NCI-H345 (cell line): Measurements from ENCODE around the gene TMC1.
"Not testable (repeated sequence)": the region's sequence is repeated elsewhere in the genome, so short reads cannot be mapped to it uniquely, and the experiment has no call there.

Source experiments
- DNase-seq: peaks from one replicate; lab custom pipeline; 2025; lab: John Stamatoyannopoulos, UW

TMC1 gene

DNA sequence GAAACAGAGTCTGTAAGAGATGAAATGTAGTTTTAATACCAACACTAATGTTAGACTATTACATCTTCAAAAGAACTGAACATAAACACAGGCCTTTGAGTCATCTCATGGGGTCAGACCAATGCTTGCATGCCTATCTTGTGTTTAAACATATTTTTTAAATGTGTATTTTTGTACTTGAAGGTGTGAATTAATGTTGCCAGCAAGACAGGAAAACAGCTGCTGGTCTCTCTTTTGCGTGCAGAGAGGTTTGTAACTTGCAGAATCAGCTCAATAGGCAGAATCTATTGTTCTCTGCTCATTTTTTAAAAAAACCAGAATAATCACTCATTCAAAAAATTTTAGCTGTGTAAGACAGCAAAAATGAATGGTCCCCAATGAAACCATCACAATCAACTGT is 251.3 kb downstream of the TMC1 start:
- DNase-seq = no peak

DNA sequence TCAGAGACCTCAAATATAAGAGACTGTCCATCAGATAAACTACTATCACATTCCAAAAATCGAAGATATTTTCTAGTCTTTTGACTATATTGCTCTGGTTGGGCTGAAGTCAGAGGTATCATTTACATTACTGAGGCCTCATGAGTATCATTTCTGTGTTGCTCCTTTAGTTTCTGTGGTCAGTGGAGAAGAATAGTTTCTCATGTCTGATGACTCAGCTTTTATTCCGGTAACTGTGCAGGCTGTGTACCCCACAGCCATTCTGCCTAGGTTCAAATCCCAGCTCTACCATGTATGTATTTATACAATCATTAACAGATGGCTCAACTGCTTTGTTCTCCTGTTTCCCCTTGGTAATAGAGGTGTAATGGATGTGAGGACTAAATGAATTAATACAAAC is 252.2 kb downstream of the TMC1 start:
- no peak for DNase-seq

DNA sequence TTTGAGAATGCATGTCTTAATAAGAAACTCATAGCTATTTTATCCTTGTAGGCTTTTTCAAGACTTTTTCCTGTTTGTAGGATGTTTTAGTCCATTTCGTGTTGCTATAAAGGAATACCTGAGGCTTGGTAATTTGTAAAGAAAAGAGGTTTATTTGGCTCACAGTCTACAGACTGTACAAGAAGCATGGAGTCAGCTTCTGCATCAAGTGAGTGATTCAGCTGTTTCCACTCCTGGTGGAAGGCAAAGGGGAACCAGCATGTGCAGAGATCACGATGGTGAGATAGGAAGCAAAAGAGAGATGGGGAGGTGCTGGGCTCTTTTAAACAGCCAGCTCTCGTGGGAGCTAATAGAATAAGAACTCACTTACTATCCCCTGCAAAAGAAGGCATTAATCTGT is 254.2 kb downstream of the TMC1 start:
- no peak for DNase-seq

DNA sequence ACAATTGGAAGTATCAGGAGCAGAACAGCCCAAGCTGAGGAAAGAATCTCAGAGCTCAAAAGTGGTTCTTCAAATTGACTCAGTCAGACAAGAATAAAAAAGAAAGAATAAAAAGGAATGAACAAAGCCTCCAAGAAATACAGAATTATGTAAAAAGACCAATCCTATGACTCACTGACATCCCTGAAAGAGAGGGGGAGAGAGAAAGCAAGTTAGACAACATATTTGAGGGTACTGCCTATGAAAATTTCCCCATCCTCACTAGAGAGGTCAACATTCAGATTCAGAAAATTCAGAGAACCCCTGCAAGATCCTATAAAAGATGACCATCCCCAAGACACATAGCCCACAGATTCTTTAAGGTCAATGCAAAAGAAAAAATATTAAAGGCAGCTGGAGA is 258.2 kb downstream of the TMC1 start:
- DNase-seq = no peak

DNA sequence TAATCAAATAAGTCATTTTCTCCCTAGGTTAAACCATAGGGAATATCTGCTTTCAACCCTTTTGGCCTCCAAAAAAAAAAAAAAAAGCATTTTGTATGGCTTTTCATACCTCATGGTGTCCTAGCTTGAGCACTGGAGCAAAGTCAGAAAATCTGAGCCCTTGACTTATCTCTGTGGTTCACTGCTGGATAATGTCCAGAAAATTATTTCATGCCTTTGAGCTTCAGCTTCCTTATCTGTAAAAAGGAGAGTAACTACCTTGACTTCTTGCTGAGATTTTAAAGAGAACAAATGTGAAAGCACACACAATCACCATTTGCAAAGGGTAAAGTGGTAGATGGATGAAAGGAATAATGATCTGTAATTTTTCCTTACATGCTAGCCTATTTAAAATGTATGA is 265.5 kb downstream of the TMC1 start:
- DNase-seq = no peak

DNA sequence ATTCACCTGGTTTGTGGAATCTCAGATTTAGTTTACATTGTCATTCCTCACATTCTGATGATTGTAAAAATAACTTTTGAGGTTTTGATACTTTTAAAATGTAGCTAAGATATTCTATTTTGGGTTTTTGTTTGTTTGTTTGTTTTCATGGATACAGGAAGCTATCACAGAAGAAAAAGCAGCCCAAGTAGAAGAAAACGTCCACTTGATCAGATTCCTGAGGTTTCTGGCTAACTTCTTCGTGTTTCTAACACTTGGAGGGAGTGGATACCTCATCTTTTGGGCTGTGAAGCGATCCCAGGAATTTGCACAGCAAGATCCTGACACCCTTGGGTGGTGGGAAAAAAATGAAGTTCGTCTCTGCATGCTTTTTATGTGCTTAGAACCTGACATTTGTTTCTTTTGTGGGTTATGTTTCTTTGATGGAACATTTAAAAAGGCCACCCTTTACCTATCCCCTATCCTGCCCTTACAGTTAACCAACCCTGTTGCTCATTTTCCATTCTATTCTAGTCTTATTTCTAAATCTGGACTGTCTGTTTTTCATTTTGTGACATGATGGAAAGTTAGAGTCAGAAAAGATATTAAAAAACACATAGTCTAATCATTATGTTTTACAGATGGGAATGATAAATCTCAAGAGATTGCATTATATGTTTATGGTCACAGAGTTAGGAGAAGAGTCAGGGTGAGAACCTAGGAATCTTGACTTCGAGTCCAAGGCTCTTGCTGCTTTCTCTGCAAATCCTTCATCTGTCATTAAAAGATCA is 267.7 kb downstream of the TMC1 start:
- DNase-seq = no peak

DNA sequence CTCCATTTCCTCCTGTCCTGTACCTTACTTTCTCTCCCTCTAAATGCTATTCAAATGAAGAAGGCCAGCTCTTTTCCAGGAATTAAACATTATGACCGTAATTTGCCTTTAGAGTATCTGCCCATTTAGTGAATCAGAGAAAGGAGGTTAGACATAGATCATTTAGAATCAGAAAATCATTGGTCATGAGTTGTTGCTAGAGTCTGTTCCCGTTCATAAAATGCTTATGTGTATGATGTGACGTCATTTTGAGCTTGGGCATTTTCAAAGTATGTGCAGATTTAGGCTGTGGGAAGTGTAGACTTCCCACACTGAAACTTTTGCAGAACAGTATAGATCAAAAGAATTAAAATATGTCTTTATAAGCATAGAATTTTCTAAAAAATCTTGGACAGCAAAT is 268.5 kb downstream of the TMC1 start:
- no peak for DNase-seq

DNA sequence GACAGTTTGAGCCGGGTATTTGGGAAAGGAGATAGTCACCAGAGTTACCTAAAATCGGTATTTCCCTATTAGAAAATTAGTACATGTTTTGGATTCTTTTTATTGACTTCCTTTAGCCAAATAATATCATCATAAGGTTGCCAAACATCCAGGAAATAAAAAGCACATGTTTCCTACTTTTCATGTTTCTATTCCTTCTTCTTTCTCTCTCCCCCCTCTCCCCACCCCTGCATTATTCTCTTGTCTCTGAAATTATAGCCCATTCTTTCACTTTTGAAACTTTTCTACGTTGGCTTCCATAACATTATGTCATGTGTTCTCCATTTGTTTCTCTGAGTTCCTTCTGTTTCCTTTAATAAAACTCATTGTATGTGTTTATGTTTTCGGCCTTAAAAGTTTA is 269.6 kb downstream of the TMC1 start:
- DNase-seq = no peak

DNA sequence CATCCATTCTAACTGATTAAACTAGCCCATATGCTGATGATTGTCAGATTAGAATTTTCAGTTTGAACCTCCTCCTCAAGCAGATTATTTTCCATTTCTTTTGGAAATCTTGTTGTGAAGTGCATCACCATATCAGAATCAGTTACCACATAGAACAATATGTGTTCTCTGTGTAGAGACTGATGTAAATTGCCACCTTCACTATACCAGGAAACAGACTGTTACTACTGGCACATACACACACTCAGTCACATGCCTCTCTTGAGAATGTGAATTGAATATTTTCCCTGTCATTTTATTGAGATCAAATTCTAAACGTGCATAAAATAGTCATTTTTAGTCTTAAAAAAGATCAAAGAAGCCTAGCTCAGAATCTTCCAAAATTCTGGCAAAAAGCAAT is 270.0 kb downstream of the TMC1 start:
- no peak for DNase-seq

DNA sequence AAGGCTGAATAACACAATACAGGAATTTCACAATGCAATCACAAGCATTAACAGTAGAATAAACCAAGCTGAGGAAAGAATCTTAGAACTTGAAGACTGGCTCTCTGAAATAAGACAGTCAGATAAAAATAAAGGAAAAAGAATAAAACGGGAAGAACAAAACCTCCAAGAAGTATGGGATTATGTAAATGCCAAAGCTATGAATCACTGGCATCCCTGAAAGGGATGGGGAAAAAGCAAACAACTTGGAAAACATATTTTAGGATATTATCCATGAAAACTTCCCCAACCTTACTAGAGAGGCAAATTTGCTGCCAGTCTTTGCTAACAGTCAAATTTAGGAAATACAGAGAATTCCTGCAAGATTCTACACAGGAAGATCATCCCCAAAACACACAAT is 273.5 kb downstream of the TMC1 start:
- DNase-seq = no peak

DNA sequence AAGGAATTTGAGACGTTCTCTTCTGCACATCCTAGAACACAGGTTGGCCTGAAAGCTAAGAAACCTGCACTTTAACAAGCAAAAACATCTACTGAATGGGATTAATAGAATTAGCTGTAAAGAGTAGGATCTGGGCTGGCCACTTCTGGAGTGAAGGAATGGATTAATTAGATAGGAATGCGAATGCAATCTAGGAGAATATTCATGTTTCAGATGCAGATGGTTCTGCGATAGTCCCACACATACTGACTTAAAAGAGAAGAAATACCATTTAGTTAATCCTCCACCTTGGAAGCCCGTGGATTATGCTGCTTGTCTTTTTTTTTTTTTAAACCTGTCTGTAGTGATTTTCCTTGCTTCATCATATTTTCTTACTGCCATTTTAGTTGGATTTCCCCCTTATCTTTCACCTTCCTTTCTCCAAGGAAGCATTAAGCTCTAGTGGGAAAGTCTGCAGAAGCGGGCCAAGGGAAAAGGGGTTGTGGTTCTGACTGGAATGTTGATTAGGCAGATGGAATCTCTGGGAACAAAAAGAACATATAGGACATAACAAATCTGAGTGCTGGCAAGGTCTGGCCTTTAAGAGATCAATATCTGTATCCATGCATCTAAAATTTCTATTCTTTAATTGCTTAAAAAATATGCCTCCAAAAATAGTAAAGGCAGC is 279.1 kb downstream of the TMC1 start:
- no peak for DNase-seq

DNA sequence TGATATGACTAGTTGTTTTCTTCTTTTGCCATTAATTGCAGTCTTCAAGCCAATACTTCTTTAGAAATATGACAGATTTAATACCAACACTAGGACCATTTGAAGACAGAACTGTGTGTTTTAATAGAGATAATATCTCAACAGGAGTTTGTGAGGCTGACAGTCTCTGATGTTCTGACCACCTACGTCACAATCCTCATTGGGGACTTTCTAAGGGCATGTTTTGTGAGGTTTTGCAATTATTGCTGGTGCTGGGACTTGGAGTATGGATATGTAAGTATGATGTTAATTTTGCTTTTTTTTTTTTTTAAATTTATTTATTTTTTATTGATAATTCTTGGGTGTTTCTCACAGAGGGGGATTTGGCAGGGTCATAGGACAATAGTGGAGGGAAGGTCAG is 283.8 kb downstream of the TMC1 start:
- DNase-seq = no peak

DNA sequence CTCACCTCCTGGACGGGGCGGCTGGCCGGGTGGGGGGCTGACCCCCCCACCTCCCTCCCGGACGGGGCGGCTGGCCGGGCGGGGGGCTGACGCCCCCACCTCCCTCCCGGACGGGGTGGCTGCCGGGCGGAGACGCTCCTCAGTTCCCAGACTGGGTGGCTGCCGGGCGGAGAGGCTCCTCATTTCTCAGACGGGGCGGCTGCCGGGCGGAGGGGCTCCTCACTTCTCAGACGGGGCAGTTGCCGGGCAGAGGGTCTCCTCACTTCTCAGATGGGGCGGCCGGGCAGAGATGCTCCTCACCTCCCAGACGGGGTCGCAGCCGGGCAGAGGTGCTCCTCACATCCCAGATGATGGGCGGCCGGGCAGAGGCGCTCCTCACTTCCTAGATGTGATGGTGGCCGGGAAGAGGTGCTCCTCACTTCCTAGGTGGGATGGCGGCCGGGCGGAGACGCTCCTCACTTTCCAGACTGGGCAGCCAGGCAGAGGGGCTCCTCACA is 285.0 kb downstream of the TMC1 start:
- not testable (repeated sequence) for DNase-seq

DNA sequence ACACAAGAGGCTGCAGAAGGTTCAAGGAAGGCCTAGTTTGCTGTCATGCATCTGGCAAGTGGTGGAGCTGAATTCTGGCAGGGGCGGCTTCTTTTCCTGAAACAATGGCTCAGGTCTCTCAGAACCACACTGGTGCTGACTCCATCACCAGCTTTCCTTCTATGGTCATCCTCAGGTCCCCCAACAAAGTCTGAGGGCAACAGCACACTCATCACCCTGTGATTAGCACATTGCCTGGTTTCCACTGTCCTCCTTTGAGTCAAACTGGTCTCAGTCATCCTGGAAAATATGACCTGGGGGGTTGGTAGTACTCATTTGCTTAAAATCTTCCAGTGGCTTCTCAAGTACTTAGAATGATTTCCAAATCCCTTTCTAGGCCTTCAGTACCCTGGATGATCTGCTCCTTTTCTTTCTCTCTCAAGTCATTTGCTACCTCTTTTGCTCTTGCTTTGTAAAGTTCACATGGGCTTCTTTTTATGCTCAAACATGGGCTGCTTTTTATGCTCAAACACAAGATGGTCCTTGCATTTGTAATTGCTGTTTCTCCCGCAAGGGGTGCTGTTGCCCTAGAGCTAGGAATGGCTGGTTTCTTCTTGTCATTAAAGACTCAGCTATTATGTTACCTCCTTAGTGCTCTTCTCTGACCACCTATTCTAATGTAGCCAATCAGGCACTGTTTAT is 286.5 kb downstream of the TMC1 start:
- DNase-seq = no peak

DNA sequence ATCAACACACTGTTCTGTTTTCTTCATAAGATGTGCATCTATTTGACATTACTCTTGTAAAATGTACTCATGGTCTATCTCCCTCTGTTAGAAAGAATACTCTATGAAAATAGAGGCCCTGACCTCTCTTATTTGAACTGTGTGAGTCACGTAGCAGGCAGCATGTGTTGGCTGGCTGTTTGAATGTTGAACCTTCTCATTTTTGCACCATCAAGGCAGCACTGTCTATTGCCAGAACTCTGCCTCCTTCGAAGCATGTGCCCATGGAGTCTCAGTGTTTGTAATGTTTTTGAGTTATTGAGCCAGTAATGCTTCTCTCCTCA is 287.0 kb downstream of the TMC1 start:
- no peak for DNase-seq

DNA sequence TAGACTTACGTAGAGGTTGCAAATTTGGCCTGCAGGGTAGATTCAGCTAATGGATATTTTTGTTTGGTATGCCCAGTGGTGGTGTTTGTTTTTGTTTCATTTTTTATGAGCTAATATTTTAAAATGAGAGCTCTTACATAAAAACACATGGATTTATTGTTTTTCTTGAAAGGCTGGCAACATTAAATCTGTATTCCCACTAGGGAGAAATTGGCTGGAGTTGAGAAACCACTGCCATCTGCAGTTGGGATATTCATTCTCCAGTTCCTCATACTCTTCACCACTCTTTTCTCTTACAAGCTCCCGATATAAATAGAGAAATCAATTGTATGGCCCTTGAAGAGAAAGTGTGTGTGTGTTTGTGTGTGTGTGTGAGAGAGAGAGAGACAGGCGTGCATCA is 288.2 kb downstream of the TMC1 start:
- no peak for DNase-seq

DNA sequence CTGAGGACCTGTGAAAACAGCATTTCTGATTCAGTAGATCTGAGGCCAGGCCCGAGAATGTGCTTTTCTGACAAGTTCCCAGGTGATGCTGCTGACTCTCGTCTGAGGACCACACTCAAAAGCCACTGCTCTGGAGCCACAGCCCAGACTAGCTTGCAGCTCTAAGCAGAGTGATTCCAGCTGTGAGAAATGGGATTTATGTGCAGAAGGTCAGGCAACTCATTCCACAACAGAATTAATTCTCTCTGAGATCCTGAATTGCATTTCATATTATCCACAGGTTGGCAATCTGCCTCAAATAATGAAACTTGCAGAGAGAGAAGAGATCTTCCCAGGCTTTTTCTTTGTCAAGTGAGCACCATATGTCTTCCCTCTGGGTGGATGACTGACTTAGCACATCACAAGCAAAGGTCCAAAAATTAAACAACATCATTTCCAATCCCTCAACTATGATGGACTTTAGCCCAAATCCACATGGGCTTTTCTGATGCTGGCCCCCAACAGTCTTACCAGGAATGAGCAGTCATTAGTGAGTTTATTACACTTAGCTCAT is 291.2 kb downstream of the TMC1 start:
- DNase-seq = no peak

DNA sequence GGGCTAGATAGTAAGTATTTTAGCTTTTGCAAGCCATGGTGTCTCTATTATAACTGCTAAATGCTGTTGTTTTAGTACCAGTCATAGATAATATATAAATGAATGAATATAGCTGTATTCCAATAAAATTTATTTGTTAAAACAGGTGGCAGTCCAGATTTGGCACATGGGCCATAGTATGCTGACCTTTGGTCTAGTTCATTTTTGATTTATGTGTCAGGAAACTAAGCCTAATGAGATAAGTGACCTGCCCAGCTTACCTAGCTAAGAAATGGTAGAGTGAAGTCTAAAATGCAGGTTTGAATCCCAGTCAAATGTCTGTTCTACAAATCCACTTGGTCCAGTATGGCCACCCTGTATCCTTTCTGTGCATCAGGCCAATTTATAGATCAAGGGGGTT is 292.1 kb downstream of the TMC1 start:
- no peak for DNase-seq

DNA sequence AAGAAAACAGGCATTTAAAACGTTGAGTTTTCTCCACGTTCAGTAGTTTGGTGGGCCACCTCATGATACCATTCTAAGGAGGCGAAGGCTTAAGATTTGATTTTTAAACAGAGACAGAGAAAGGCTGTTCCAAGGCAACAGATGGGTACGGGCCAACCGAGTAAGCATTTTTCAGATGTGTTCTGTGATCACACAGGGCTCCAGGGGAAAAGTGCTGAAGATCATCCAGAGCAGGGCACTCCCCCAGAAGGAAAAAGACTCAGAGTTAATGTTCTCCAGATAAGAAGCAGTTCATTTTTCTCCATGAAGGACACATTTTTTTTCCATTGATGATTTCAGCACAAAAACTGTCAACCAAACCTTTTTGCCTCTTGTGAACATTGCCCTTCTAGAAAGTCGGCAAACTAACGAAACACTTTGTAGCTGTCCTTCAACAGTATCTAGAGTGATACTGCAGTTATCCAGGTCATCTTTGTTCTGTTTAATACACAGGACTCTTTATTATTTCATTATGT is 292.7 kb downstream of the TMC1 start:
- no peak for DNase-seq

DNA sequence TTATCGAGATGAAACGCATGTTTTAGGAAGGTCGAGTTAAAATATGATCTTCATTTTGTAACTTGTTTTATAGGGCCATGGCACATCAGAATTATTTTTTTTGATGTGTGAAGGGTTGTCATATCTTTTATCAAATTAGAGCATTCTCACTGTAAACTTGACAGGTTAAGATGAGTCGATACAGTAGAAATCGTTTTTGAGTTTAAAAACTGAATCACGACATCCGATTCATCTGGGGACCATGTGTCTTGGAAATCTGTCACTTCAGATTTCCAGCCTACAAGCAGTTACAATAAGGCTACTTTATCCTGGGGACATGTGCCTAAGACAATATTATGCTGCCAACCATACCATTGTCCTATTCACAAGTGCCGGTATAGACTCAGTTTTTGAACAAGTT is 295.3 kb downstream of the TMC1 start:
- DNase-seq = no peak

DNA sequence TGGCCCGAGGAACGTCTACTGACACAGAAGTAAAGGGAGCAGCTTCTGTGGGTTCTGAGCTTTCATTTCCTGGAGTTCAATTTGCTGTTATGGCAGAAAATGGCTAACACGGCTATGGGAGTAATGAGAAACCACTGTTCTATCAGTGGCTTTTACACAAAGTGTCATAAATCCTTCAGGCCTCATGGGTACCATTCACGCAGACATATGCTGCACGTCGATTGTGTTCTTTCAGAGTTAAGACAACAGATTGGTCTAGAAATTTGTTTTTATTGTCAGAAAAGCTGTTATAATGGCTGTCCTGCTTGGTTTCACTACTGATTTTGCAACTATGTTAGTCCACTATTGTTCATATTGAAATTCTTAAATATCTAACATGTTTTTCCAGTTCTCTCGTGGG is 296.0 kb downstream of the TMC1 start:
- DNase-seq = no peak

DNA sequence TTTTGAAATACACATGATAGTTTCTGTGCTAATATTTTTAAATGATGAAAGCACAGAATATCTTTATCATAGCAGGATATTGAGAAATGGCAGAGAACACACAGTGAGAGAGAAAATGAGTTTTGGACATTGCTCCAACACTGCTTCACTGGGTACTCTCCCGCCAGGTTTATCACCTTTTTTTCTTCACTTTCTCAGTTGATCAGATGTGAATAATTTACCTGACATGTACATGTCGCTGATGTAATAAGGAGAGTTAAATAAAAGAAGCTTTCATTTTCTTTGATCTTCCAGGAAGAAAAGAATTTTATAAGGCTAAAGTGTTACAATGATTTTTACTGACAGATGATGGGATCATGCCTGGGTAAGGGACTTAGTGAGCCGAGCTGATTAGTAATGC is 297.0 kb downstream of the TMC1 start:
- DNase-seq = no peak

DNA sequence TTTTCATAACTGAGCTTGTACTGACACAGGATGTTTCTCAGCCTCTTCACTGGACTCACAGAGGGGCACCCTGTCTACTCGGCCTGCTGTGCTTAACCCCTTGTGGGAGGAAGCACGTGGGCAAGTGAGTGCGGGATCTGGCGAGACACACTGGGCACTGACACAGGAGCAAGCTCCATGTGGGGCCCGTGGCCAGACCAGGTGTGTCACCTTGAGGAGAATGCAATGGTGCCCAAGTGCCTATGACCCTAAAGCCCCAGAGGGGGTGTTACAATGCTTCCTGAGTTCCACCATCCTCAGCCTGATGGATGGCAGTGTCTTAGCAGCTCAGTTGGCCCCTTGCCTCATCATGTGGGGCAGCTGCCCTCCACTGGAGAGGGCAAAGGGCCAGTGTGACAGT is 302.6 kb downstream of the TMC1 start:
- DNase-seq = no peak
